Subcutaneous abdominal adipose tissue (tissue), 5 donors: ENCODE results near the gene ZNF22.

Experiments
- H3K27ac ChIP-seq: one replicate; pipeline ENCODE4 v1.7.0; 2013; ENCODE audit warnings: low read depth, mild to moderate bottlenecking, inconsistent platforms, low read length, moderate library complexity
- H3K27me3 ChIP-seq, 5 donors: one replicate each; pipeline ENCODE4 v1.7.0; 2013; ENCODE audit warnings: low read length in 5 of 5, inconsistent platforms in 1 of 5; ENCODE audit not compliant: control insufficient read depth in 5 of 5, insufficient read depth in 4 of 5
- H3K36me3 ChIP-seq, 5 donors: one replicate each; pipeline ENCODE4 v1.7.0; 2013; ENCODE audit warnings: low read length in 5 of 5; ENCODE audit not compliant: control insufficient read depth in 5 of 5, insufficient read depth in 5 of 5
- H3K4me1 ChIP-seq, 5 donors: one replicate each; pipeline ENCODE4 v1.7.0; 2013; ENCODE audit warnings: low read length in 5 of 5, mild to moderate bottlenecking in 3 of 5, moderate library complexity in 1 of 5; ENCODE audit not compliant: control insufficient read depth in 5 of 5, insufficient read depth in 5 of 5
- H3K4me3 ChIP-seq, 5 donors: one replicate each; pipeline ENCODE4 v1.7.0; 2013; ENCODE audit warnings: low read length in 5 of 5, low read depth in 1 of 5
- H3K9ac ChIP-seq, 5 donors: one replicate each; pipeline ENCODE4 v1.7.0; 2013; ENCODE audit warnings: low read length in 5 of 5, mild to moderate bottlenecking in 4 of 5, moderate library complexity in 3 of 5
- H3K9me3 ChIP-seq, 5 donors: one replicate each; pipeline ENCODE4 v1.7.0; 2013; ENCODE audit warnings: low read length in 5 of 5; ENCODE audit not compliant: control insufficient read depth in 5 of 5
- donor health status: healthy.
- donor health status: healthy.
- donor health status: healthy.
- donor health status: healthy.
- donor health status: healthy.

The ZNF22 gene

GRCh38 chr10:44963772-44964633 lies 36.7 kb upstream of the ZNF22 start:
- Histone ChIP-seq H3K9me3 (peaks cover 0 to 2% (median 0%) of the 10 kb centered on the region in 5 donors), H3K27ac (peak overlapping the region; percentile 93), H3K9ac (peak overlapping the region in 3 of 5 donors; percentile 25 to 44 (median 26)), H3K4me1 (peaks cover 29 to 97% (median 94%) of the 10 kb centered on the region in 5 donors), H3K4me3 (peak overlapping the region in 3 of 5 donors; percentile 23 to 88 (median 34)), H3K27me3 (no peaks in the 10 kb centered on the region), H3K36me3 (peaks cover 0 to 4% (median 0%) of the 10 kb centered on the region in 5 donors)

DNA sequence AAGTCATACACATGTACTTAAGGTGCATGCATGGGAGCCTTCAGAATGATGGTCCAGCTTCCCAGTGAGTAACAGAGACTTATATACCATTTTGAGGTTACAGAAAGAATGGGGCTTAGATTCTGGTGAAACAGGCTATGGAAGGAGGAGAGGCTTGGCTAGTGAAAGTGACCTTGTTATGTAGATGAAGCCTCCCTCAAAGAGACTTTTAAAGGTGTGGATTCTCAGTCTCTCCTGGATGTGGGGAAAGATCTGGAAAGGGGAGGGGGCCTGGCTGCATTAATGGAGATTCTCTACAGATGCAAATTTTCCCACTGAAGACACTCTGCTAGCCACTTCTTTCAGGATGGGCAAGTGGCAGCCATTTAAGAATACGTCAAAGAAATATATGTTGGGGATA lies 35.6 kb upstream of the ZNF22 start:
- peaks cover 32 to 100% (median 99%) of the 10 kb centered on the region in 5 donors for H3K4me1 ChIP-seq
- H3K36me3 ChIP-seq, result peaks cover 0 to 14% (median 4%) of the 10 kb centered on the region in 5 donors
- no peaks in the 10 kb centered on the region for H3K27me3 ChIP-seq
- H3K9ac ChIP-seq, result no peak overlapping the region
- H3K27ac ChIP-seq, result peak overlapping the region; percentile 13
- no peak overlapping the region for H3K4me3 ChIP-seq
- H3K9me3 ChIP-seq, result peaks cover 0 to 2% (median 0%) of the 10 kb centered on the region in 5 donors

- peaks cover 0 to 2% (median 0%) of the 10 kb centered on the region in 5 donors for H3K9me3 ChIP-seq
- no peaks in the 10 kb centered on the region for H3K27me3 ChIP-seq
- no peak overlapping the region for H3K9ac ChIP-seq
- peaks cover 0 to 20% (median 9%) of the 10 kb centered on the region in 5 donors for H3K36me3 ChIP-seq
- peak overlapping the region; percentile 13 for H3K27ac ChIP-seq
- H3K4me3 ChIP-seq, result no peak overlapping the region
- peaks cover 28 to 96% (median 95%) of the 10 kb centered on the region in 5 donors for H3K4me1 ChIP-seq
These were observed 35.0 kb upstream of the ZNF22 start for GRCh38 chr10:44965651-44966097.

GRCh38 chr10:44966129-44966815 lies 34.5 kb upstream of the ZNF22 start:
- Histone ChIP-seq H3K9ac (no peak overlapping the region), H3K4me1 (peaks cover 27 to 90% (median 89%) of the 10 kb centered on the region in 5 donors), H3K4me3 (no peak overlapping the region), H3K36me3 (peaks cover 0 to 26% (median 15%) of the 10 kb centered on the region in 5 donors), H3K9me3 (peaks cover 0 to 2% (median 0%) of the 10 kb centered on the region in 5 donors), H3K27me3 (no peaks in the 10 kb centered on the region), H3K27ac (peak overlapping the region; percentile 62)

- peaks cover 0 to 2% (median 0%) of the 10 kb centered on the region in 5 donors for H3K9me3 ChIP-seq
- H3K27ac ChIP-seq, result peak overlapping the region; percentile 77
- H3K4me1 ChIP-seq, result peaks cover 26 to 87% (median 83%) of the 10 kb centered on the region in 5 donors
- peaks cover 0 to 33% (median 22%) of the 10 kb centered on the region in 5 donors for H3K36me3 ChIP-seq
- H3K27me3 ChIP-seq, result no peaks in the 10 kb centered on the region
- H3K4me3 ChIP-seq, result no peak overlapping the region
- H3K9ac ChIP-seq, result peak overlapping the region in 1 of 5 donors; percentile 17
These were observed 33.8 kb upstream of the ZNF22 start for GRCh38 chr10:44966816-44967509.

DNA sequence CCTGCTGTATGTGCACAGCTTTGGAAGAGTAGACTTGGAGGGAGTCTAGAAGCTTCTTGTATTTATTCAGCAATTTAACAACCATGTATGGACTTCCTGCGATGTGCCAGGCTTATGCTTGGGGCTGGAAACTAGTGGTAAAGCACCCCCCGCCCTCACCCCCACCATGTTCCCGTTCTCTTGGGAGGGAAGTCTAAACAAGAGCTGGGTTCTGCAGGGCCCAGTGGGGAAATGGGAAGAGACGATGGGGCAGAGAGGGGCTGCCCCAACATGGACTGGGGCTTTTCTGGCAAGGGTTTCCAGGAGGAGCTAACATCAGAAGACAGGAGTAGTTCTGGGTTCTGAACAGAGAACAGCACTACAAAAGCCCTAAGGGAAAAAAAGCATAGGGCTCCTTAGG lies 33.1 kb upstream of the ZNF22 start:
- H3K4me1 ChIP-seq, result peaks cover 24 to 83% (median 76%) of the 10 kb centered on the region in 5 donors
- no peak overlapping the region for H3K4me3 ChIP-seq

DNA sequence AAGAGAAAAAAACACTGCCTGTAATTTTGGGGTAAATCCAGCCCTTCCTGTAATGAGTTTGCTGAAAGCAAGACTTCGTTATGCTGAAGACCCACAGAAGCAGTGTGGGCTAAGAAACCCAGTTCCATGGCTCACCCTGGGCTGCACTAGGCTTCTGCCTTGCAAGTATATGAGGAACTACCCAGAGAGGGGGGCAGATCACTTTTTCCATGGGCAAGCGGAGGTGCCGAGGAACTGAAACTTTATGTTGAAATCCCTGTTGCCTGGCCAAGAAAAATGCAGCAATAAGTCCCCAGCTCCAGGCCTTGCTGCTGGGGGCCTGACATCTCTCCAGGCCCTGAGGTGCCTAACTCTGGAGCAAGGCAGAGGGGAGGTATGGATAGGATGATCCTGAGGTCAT lies 32.6 kb upstream of the ZNF22 start:
- Histone ChIP-seq H3K27me3 (no peaks in the 10 kb centered on the region), H3K36me3 (peaks cover 0 to 43% (median 26%) of the 10 kb centered on the region in 5 donors), H3K9me3 (peaks cover 0 to 2% (median 0%) of the 10 kb centered on the region in 5 donors), H3K27ac (peak overlapping the region; percentile 77), H3K4me1 (peaks cover 28 to 83% (median 76%) of the 10 kb centered on the region in 5 donors), H3K4me3 (peak overlapping the region in 2 of 5 donors; percentile 2 to 25), H3K9ac (peak overlapping the region in 3 of 5 donors; percentile 4 to 35 (median 21))

More for the DNA sequence above, 33.1 kb upstream of the ZNF22 start:
- Histone ChIP-seq H3K27ac (peak overlapping the region; percentile 77), H3K27me3 (no peaks in the 10 kb centered on the region), H3K36me3 (peaks cover 0 to 39% (median 26%) of the 10 kb centered on the region in 5 donors), H3K9me3 (peaks cover 0 to 2% (median 0%) of the 10 kb centered on the region in 5 donors), H3K9ac (peak overlapping the region in 3 of 5 donors; percentile 4 to 35 (median 21))

DNA sequence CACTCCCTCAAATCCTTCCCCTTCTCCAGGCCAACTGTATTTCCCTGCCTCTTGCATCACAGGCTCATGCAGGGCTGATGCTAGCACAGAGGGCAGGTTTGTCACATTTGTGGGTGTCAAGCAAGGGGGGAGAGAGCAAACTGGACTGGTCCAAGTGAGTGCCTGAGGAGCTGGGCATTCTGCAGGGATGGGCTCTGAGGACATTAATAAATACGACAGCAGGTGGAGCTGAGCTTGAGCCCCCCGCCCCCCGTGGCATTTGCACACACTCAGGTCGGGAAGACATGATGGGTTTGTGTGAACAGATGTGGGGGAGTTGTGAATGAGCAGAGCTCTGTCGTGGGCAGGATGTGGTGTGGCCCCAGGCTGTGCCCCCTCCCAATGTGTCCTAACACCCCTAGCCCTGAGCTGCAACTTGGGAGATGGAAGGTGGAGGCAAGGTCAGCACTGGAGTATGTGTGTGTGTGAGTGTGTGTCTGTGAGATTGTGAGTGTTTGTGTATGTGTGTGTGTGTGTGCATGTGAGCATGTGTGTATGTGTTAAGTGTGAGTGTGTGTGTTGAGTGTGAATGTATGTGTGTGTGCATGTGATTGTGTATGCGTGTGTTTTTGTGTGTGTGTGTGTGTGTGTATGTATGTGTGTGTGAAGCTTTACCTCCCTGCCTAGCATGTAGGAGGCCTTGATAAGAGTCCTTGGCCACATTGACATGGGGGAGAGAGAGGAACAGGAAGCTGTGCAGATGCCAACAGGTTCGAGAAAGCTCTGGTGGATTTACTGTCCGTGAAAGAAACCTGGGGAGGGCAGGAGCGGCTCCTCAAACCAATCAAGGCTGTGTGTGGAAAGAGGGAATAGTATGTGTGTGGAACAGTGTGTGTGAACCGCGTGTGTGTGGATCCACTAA lies 32.0 kb upstream of the ZNF22 start:
- Histone ChIP-seq H3K36me3 (peaks cover 0 to 44% (median 27%) of the 10 kb centered on the region in 5 donors), H3K27ac (peak overlapping the region; percentile 77), H3K4me1 (peaks cover 27 to 83% (median 76%) of the 10 kb centered on the region in 5 donors), H3K4me3 (peak overlapping the region in 2 of 5 donors; percentile 2 to 25), H3K27me3 (no peaks in the 10 kb centered on the region), H3K9ac (peak overlapping the region in 2 of 5 donors; percentile 21 to 35), H3K9me3 (peaks cover 0 to 2% (median 0%) of the 10 kb centered on the region in 5 donors)
